Heart right ventricle (tissue), 16 donors: Measurements from ENCODE around the gene TTLL5. TPM values are rescaled to one million over a fixed set of nuclear protein-coding genes. Genes with fewer than 3 reads are reported as not detected.
A peak's percentile ranks its signal among the peaks of the same experiment; 100 is the strongest.

Experiments
- ATAC-seq, 8 donors: fragments of 200-7000 bp; cut with Tn5 transposase; one replicate each; pipeline ENCODE4 v1.9.1; 2020; ENCODE audit warnings: mild to moderate bottlenecking in 8 of 8, moderate library complexity in 8 of 8, moderate number of reproducible peaks in 1 of 8
- DNase-seq, 2 donors: peaks; one replicate each; pipeline ENCODE4 v3.0.0-alpha.2; 2020
- H3K27ac ChIP-seq, 10 donors: fragments of 200-600 bp; sonication (generic) in 2 of 10; one replicate each; pipeline versions ENCODE4 v1.5.0 to v1.8.0; 2020 to 2022; ENCODE audit warnings: mild to moderate bottlenecking in 3 of 10
- H3K27me3 ChIP-seq, 7 donors: fragments of 200-600 bp; one replicate each; pipeline ENCODE4 v1.8.0; 2021 to 2022; ENCODE audit warnings: mild to moderate bottlenecking in 2 of 7
- H3K36me3 ChIP-seq, 9 donors: fragments of 200-600 bp; sonication (generic) in 1 of 9; one replicate each; pipeline versions ENCODE4 v1.5.0 to v1.8.0; 2020 to 2022; ENCODE audit warnings: mild to moderate bottlenecking in 2 of 9
- H3K4me1 ChIP-seq, 9 donors: fragments of 200-600 bp; sonication (generic) in 1 of 9; one replicate each; pipeline versions ENCODE4 v1.5.0 to v1.8.0; 2020 to 2022; ENCODE audit warnings: mild to moderate bottlenecking in 4 of 9
- H3K4me3 ChIP-seq, 10 donors: fragments of 200-600 bp; sonication (generic) in 2 of 10; one replicate each; pipeline versions ENCODE4 v1.5.0 to v1.8.0; 2020 to 2022; ENCODE audit warnings: mild to moderate bottlenecking in 7 of 10, moderate library complexity in 2 of 10
- H3K9me3 ChIP-seq, 11 donors: fragments of 200-600 bp in 10 of 11; sonication (generic) in 2 of 11; one replicate each; pipeline versions ENCODE4 v1.5.0 to v1.8.0; 2013 to 2022; ENCODE audit warnings: mild to moderate bottlenecking in 2 of 11, control low read depth in 1 of 11, moderate library complexity in 1 of 11
- WGBS, 2 donors: extraction: QIAGEN DNeasy Blood & Tissue Kit; methylation state at CpG; one replicate each; pipeline ENCODE4 v1.1.7; 2013; ENCODE audit warnings: inconsistent platforms in 1 of 2; 5-methylcytosine and 5-hydroxymethylcytosine counted together
- intact Hi-C, 10 donors: fragments of 100-400 bp; cut with DNase I; formaldehyde crosslinking; loops; one replicate each; pipeline versions ENCODE4 v1.11.1 to v1.14.2; 2022
- polyA plus RNA-seq, 2 donors: library from polyadenylated mRNA; stranded (reverse); fragments of 200-250 nt; gene quantifications; one replicate each; pipeline ENCODE4 v1.2.3, GENCODE V29; 2013
- total RNA-seq, 10 donors: library from RNA; stranded (reverse); fragmentation: NEBNext Ultra II Directional in 3 of 10; extraction: Animal tissue kit (Norgen Biotek cat#: 25700) in 3 of 10; gene quantifications; one replicate each; pipeline versions ENCODE4 v1.2.1 to v1.2.4, GENCODE V29; 2021 to 2023
- TF ChIP-seq, protein P1 (sequence below), 9 donors: fragments of 200-600 bp; sonication (generic) in 2 of 9; IDR thresholded peaks; one replicate each; pipeline versions ENCODE4 v1.5.0 to v1.8.0; 2021 to 2022; ENCODE audit warnings: antibody characterized with exemption in 9 of 9, mild to moderate bottlenecking in 5 of 9, moderate library complexity in 1 of 9
- donor health status: Arrhythmogenic right ventricular cardiomyopathy.
- donor health status: ischemic (EF 13 %, LVEDD 7.1; RV severe dilation, severe dysfunction).
- donor health status: healthy with polysubstance abuse.
- donor health status: DM: no; HTN: yes; CAD: no.
- donor health status: DM: no; HTN: no; CAD: no.
- donor health status: ischemic (EF 25% LVEDD 6.9; RV normal size, moderate dysfunction).
- donor health status: ischemic (EF 25% LVEDD 5.7; RV mildly dilated, moderate dysfunction).
- donor health status: healthy.
- donor health status: DM: yes; HTN: yes; CAD: no.
- donor health status: Ischemic cardiomyopathy.
- donor health status: ischemic (EF 35%, LVEDD 5.7; RV mildly dilated, moderate dysfunction).
- donor health status: nonischemic (EF 11% LVEDD 7.7; RV severe dilation, severe dysfunction).
- donor health status: DM: yes; HTN: yes; CAD: no.
- donor health status: PGD.
- donor health status: ischemic (EF 29% LVEDD 5.4; RV normal size, mild dysfunction).
- donor health status: nonischemic (EF 23%, LVEDD 6.1; RV moderate dilation, normal function).

TTLL5 gene
- total and polyA plus RNA-seq, 12 donors = 5.6 to 24.7 (median 17.6) TPM

DNA sequence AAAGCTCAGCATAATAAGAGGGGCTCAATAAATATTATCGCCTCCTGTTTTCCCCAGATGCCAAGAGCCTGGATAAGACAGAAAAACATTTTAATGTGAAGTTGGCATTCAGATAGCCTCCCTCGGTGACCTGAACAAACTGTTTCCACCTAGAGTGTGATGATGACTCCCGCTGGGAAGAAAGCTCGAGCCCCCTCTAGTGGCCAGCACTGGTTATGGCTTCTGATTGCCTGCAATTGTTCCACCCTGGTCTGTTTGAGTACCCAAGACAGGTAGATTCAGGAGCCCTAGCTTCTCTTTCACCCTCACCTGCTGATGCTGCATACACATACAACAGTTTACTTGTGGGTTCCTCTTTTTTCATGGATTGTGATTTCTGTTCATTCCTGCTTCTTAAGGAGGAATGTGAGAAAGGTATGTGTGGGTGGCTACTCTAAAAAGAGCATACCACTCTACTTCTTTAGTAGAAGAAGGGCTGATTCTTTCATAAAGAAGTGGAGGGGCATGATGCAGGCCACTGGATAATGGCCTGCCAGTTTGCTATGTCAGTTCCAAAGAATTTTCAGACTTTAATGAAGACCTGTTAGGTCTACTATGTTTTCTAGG lies 6.8 kb upstream of the TTLL5 start:
- peak; percentile 78 to 84 for DNase-seq
- no peak overlapping the region for H3K27ac ChIP-seq
- H3K4me3 ChIP-seq = no peak overlapping the region
- peak; percentile 81 to 91 (median 85) for ATAC-seq
- peaks cover 0 to 19% (median 0%) of the 10 kb centered on the region in 9 donors for H3K4me1 ChIP-seq
- H3K36me3 ChIP-seq = peaks cover 0 to 79% (median 25%) of the 10 kb centered on the region in 9 donors
- TF ChIP-seq, protein P1, sequence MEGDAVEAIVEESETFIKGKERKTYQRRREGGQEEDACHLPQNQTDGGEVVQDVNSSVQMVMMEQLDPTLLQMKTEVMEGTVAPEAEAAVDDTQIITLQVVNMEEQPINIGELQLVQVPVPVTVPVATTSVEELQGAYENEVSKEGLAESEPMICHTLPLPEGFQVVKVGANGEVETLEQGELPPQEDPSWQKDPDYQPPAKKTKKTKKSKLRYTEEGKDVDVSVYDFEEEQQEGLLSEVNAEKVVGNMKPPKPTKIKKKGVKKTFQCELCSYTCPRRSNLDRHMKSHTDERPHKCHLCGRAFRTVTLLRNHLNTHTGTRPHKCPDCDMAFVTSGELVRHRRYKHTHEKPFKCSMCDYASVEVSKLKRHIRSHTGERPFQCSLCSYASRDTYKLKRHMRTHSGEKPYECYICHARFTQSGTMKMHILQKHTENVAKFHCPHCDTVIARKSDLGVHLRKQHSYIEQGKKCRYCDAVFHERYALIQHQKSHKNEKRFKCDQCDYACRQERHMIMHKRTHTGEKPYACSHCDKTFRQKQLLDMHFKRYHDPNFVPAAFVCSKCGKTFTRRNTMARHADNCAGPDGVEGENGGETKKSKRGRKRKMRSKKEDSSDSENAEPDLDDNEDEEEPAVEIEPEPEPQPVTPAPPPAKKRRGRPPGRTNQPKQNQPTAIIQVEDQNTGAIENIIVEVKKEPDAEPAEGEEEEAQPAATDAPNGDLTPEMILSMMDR (IDR thresholded peaks at IDR 0.05) = peak; percentile 92 to 99 (median 96)
- 3 to 6% methylated on average over 4 of the region's 4 CpGs for WGBS, 2 donors
- intact Hi-C loops = loop anchor here in 9 of 10 donors (1.0 to 5.0 kb wide), 5 partner anchors 75 to 77 kb away; partner anchors contain the start of gene FLVCR2 (in 3 of the 9)
- H3K27me3 ChIP-seq = no peaks in the 10 kb centered on the region
- no peaks in the 10 kb centered on the region for H3K9me3 ChIP-seq

DNA sequence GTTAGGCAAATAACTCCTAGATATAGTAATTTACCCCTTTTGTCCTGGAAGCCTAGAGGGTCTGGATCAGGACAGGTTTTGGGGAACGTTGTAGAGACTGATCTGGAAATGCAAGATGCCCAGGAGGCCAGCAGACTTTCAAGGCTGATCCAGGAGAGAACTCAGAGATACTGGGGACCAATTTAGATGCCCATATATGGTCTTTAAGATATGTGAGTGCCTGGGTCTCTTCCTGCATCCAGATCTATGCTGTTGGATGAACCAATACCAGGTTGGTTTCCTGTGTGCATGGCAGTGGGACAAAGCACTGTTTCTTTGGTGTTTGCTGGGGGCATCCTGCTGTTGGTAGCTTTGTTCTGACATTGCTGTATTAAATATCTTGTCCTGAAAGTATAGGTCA lies 5.8 kb upstream of the TTLL5 start:
- Histone ChIP-seq H3K27me3 (no peaks in the 10 kb centered on the region), H3K4me3 (no peak overlapping the region), H3K27ac (no peak overlapping the region), H3K4me1 (peaks cover 0 to 29% (median 4%) of the 10 kb centered on the region in 9 donors), H3K36me3 (peaks cover 0 to 69% (median 18%) of the 10 kb centered on the region in 9 donors), H3K9me3 (no peaks in the 10 kb centered on the region)
- ATAC-seq (no peak), DNase-seq (no peak)
- 0% methylated on average over 1 of the region's 1 CpG for whole genome bisulfite sequencing, 2 donors
- TF ChIP-seq, protein P1 (IDR thresholded peaks at IDR 0.05) = no peak
- intact Hi-C loops = loop anchor here in 3 of 10 donors (2.0 kb wide), 1 partner anchor 78 kb away; no protein-coding TSS in a partner anchor

DNA sequence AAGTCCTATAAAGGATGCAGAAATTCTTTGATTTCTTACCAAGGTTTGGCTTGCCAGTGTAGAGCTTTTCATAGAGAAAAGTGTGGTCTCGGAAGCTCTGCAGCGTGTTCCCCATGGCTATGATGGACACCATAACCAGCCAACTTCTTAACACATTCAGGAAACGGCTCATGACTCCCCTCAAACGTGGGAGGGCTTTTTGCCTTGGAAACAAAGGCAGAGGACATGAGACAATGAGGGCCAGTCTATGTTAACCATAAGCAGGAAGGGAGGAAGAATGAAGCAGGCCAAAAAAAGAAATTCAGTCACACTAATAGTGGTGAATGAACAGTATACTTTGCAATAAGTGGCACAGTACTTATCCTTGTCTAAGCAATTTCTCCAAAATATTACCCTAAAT lies 3.7 kb upstream of the TTLL5 start:
- Histone ChIP-seq H3K9me3 (no peaks in the 10 kb centered on the region), H3K27me3 (no peaks in the 10 kb centered on the region), H3K4me1 (peaks cover 0 to 41% (median 13%) of the 10 kb centered on the region in 9 donors), H3K27ac (peak overlapping the region in 1 of 10 donors; percentile 42), H3K4me3 (no peak overlapping the region), H3K36me3 (peaks cover 0 to 48% (median 4%) of the 10 kb centered on the region in 9 donors)
- WGBS, 2 donors = 53 to 61% methylated on average over 4 of the region's 4 CpGs
- TF ChIP-seq, protein P1 (IDR thresholded peaks at IDR 0.05) = no peak
- intact Hi-C loops = no loop called here
- ATAC-seq (no peak), DNase-seq (no peak)

DNA sequence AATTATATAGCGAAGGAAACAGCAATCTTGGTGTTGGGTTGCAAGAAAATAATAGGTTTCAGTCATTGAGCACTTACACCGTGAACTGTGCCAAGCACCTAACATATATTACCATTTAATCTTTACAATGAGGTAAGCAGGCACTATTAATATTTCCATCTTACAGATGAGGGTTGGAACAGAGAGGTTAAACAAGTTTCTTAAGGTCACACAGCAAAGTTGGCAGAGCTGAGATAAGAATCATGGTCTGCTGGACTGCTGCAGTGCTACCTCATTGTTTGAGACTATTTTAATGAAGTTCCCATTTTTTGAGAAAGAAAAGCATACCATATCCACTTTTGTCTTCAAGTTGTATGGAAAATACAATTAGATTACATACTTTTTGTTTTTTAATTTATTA lies 2.1 kb upstream of the TTLL5 start:
- Histone ChIP-seq H3K4me3 (no peak overlapping the region), H3K4me1 (peaks cover 0 to 46% (median 14%) of the 10 kb centered on the region in 9 donors), H3K27me3 (no peaks in the 10 kb centered on the region), H3K9me3 (no peaks in the 10 kb centered on the region), H3K36me3 (peaks cover 0 to 43% (median 4%) of the 10 kb centered on the region in 9 donors), H3K27ac (no peak overlapping the region)
- intact Hi-C loops = no loop called here
- ATAC-seq (no peak), DNase-seq (no peak)
- TF ChIP-seq, protein P1 (IDR thresholded peaks at IDR 0.05) = no peak
- WGBS, 2 donors = 96 to 98% methylated on average over 2 of the region's 2 CpGs
